Measurements from ENCODE around the gene ALB.

ALB gene

GRCh38 chr4:73452953-73453700 lies 49.0 kb downstream of the ALB start:
- peak; percentile 34 for DNase-seq

GRCh38 chr4:73453701-73454005 lies 49.6 kb downstream of the ALB start:
- no peak for DNase-seq

- DNase-seq = no peak
Measured at GRCh38 chr4:73454920-73455319, 50.8 kb downstream of the ALB start.

- DNase-seq = no peak
Measured at GRCh38 chr4:73456177-73457022, 52.3 kb downstream of the ALB start.

- no peak for DNase-seq
Measured at GRCh38 chr4:73458184-73459047, 54.3 kb downstream of the ALB start.

GRCh38 chr4:73459048-73459421 lies 54.9 kb downstream of the ALB start:
- DNase-seq = no peak

GRCh38 chr4:73460913-73461522 lies 56.9 kb downstream of the ALB start:
- no peak for DNase-seq

- DNase-seq = no peak
Measured at GRCh38 chr4:73468170-73468569, 64.1 kb downstream of the ALB start.

GRCh38 chr4:73470728-73471127 lies 66.6 kb downstream of the ALB start:
- DNase-seq = no peak
